HepG2 (cell line): ENCODE results near the gene VPS50. TPM values are rescaled to one million over a fixed set of nuclear protein-coding genes. Genes with fewer than 3 reads are reported as not detected.

Experiments
- ATAC-seq: fragments of 200-7000 bp; cut with Tn5 transposase; 3 replicates; pipeline ENCODE4 v1.9.1; 2020; ENCODE audit warnings: mild to moderate bottlenecking, moderate library complexity
- BruUV-seq: library from RNA; stranded (reverse); fragments of 400-500 nt; replicated peaks from 2 replicates; lab custom pipeline; 2021; lab: Mats Ljungman, UMichigan
- CTCF ChIA-PET: fragments of 300-600 bp; formaldehyde crosslinking; extraction: SDS; loops from one replicate; lab custom pipeline; 2021; ENCODE audit warnings: low total read pairs, inconsistent platforms, low intra/inter-chr PET ratio; lab: Yijun Ruan, JAX
- POLR2A ChIA-PET: fragments of 350-600 bp; sonication (Branson Sonifier 250); formaldehyde crosslinking; loops from one replicate; lab custom pipeline; 2020; ENCODE audit warnings: antibody characterized with exemption, inconsistent platforms; lab: Yijun Ruan, JAX
- DNase-seq: peaks from one replicate; pipeline ENCODE4 v3.0.0-alpha.2; 2015; ENCODE audit warnings: low spot score
- FAIRE-seq: peaks from 3 replicates; lab custom pipeline; 2011; peaks lifted over from hg19 to GRCh38; lab: Jason Lieb, UNC
- H2AFZ ChIP-seq: one replicate; pipeline ENCODE4 v1.6.1; 2011; ENCODE audit warnings: low read length, inconsistent platforms
- H3K27ac ChIP-seq: fragments of 300-600 bp; 3 replicates; pipeline ENCODE4 v1.8.0; 2011; ENCODE audit warnings: mixed run types, mild to moderate bottlenecking, mixed read lengths, low read length, inconsistent platforms; ENCODE audit not compliant: insufficient read depth; ENCODE audit errors: extremely low read length
- H3K27me3 ChIP-seq, 2 experiments: fragments of 200-600 bp in 1 of 2; 2 replicates in 1 of 2; 3 replicates in 1 of 2; pipeline versions ENCODE4 v1.6.0 to v1.8.0; 2011; ENCODE audit warnings: low read length in 2 of 2, mild to moderate bottlenecking in 2 of 2, moderate library complexity in 2 of 2, inconsistent platforms in 1 of 2; ENCODE audit not compliant: insufficient read depth in 2 of 2, control insufficient read depth in 1 of 2
- H3K36me3 ChIP-seq, 2 experiments: fragments of 200-600 bp in 1 of 2; replicated peaks in 1 of 2; 2 replicates in 1 of 2; 3 replicates in 1 of 2; pipeline versions ENCODE4 v1.5.1 to v1.8.0; 2011; ENCODE audit warnings: low read length in 2 of 2, inconsistent platforms in 1 of 2; ENCODE audit not compliant: insufficient read depth in 2 of 2, control insufficient read depth in 1 of 2
- H3K4me1 ChIP-seq: 2 replicates; pipeline ENCODE4 v1.5.1; 2012; ENCODE audit warnings: low read length, inconsistent platforms; ENCODE audit not compliant: insufficient read depth
- H3K4me2 ChIP-seq: 2 replicates; pipeline ENCODE4 v1.6.0; 2011; ENCODE audit warnings: low read depth, low read length, inconsistent platforms
- H3K4me3 ChIP-seq, 3 experiments: fragments of 200-600 bp in 1 of 3; sonication (generic), shearing (Covaris generic) in 1 of 3; replicated peaks in 1 of 3; 2 replicates each; pipeline ENCODE4 v1.5.1; 2011 to 2016; ENCODE audit warnings: low read length in 3 of 3, inconsistent platforms in 2 of 3, low read depth in 2 of 3, mild to moderate bottlenecking in 2 of 3, control low read depth in 1 of 3, mixed read lengths in 1 of 3; ENCODE audit not compliant: insufficient read depth in 1 of 3
- H3K79me2 ChIP-seq: one replicate; pipeline ENCODE4 v1.6.1; 2011; ENCODE audit warnings: low read length, inconsistent platforms; ENCODE audit not compliant: insufficient read depth
- H3K9ac ChIP-seq: 2 replicates; pipeline ENCODE4 v1.6.0; 2011; ENCODE audit warnings: mild to moderate bottlenecking, low read depth, low read length, inconsistent platforms; ENCODE audit not compliant: insufficient read depth
- H3K9me3 ChIP-seq: 2 replicates; pipeline ENCODE4 v1.5.1; 2012; ENCODE audit warnings: mild to moderate bottlenecking, low read length
- H4K20me1 ChIP-seq: 2 replicates; pipeline ENCODE4 v1.6.0; 2011; ENCODE audit warnings: inconsistent platforms, mild to moderate bottlenecking, low read length, moderate library complexity; ENCODE audit not compliant: insufficient read depth
- MAZ ChIP-seq, 2 experiments: sonication (generic) in 1 of 2; formaldehyde crosslinking in 1 of 2; IDR thresholded peaks; 2 replicates each; pipeline versions ENCODE4 v1.5.0 to v1.6.1; 2012 to 2020; ENCODE audit warnings: low read depth in 2 of 2, mild to moderate bottlenecking in 2 of 2, borderline replicate concordance in 1 of 2, improper control_type of control experiment in 1 of 2, low read length in 1 of 2, missing genetic modification reagents in 1 of 2, moderate library complexity in 1 of 2
- NFE2L1 ChIP-seq: sonication (generic); formaldehyde crosslinking; IDR thresholded peaks from 2 replicates; pipeline ENCODE4 v1.4.0; 2020; ENCODE audit warnings: missing genetic modification reagents, mild to moderate bottlenecking, borderline replicate concordance
- NFKBIZ ChIP-seq: IDR thresholded peaks from 2 replicates; pipeline ENCODE4 v1.6.1; 2018; ENCODE audit warnings: missing genetic modification reagents, missing compliant biosample characterization
- PHF8 ChIP-seq: sonication (generic); formaldehyde crosslinking; IDR thresholded peaks from 2 replicates; pipeline ENCODE4 v1.5.0; 2020; ENCODE audit warnings: missing genetic modification reagents
- POLR2G ChIP-seq: fragments of 200-400 bp; formaldehyde crosslinking; IDR thresholded peaks from 2 replicates; pipeline ENCODE4 v1.6.1; 2018; ENCODE audit warnings: mild to moderate bottlenecking, low read depth, low read length, moderate library complexity
- SOX13 ChIP-seq, 3 experiments: fragments of 450-650 bp in 1 of 3; sonication (generic) in 1 of 3; formaldehyde crosslinking in 1 of 3; IDR thresholded peaks in 2 of 3; conservative IDR thresholded peaks in 1 of 3; 2 replicates each; pipeline versions ENCODE4 v1.5.0 to v1.6.1; 2016 to 2020; ENCODE audit warnings: antibody characterized with exemption in 1 of 3, mild to moderate bottlenecking in 1 of 3, missing compliant biosample characterization in 1 of 3, missing genetic modification reagents in 1 of 3, moderate library complexity in 1 of 3
- ZMAT3 ChIP-seq: sonication (generic); formaldehyde crosslinking; conservative IDR thresholded peaks from 2 replicates; pipeline ENCODE4 v1.7.0; 2021; ENCODE audit warnings: missing genetic modification reagents
- ZNF484 ChIP-seq: sonication (generic); formaldehyde crosslinking; IDR thresholded peaks from 2 replicates; pipeline ENCODE4 v1.5.1; 2020; ENCODE audit warnings: mild to moderate bottlenecking, low read depth, missing genetic modification reagents, borderline replicate concordance
- ZNF607 ChIP-seq: sonication (generic); formaldehyde crosslinking; IDR thresholded peaks from 2 replicates; pipeline ENCODE4 v1.5.1; 2020; ENCODE audit warnings: missing genetic modification reagents, mild to moderate bottlenecking, borderline replicate concordance
- WGBS: methylation state at CpG from one replicate; pipeline ENCODE4 v1.1.6; 2017; ENCODE audit warnings: low lambda C conversion rate; 5-methylcytosine and 5-hydroxymethylcytosine counted together
- in situ Hi-C: cut with HindIII; loops from 2 replicates; pipeline ENCODE4 v1.10.0; 2017; ENCODE audit warnings: low pct_unique_long_range_greater_than_20kb; ENCODE audit not compliant: extremely low pct_ligation_motif_present
- intact Hi-C: fragments of 100-400 bp; cut with micrococcal nuclease; formaldehyde crosslinking; loops from one replicate; pipeline ENCODE4 v1.10.0; 2022; ENCODE audit not compliant: unreplicated experiment
- polyA plus RNA-seq, 8 experiments: library from polyadenylated mRNA; depleted of rRNA in 3 of 8; stranded (reverse) in 7 of 8; unstranded in 1 of 8; fragments of >200 nt; fragmentation: Illumina TruSeq in 4 of 8; extraction: Trizol in 4 of 8; gene quantifications; 2 replicates each; pipeline versions ENCODE4 v1.2.1 to v1.2.3, GENCODE V29; 2011 to 2016; ENCODE audit warnings: low read depth in 4 of 8, missing spikeins in 1 of 8, mixed read lengths in 1 of 8; ENCODE audit not compliant: insufficient read depth in 1 of 8
- total RNA-seq, 5 experiments: library from RNA; depleted of rRNA; stranded (reverse); fragments of >200 nt; fragmentation: Illumina TruSeq; extraction: Trizol; gene quantifications; 2 replicates each; pipeline ENCODE4 v1.2.3, GENCODE V29; 2016; ENCODE audit warnings: low read depth in 1 of 5
- TF ChIP-seq, protein P1 (sequence below): sonication (generic); formaldehyde crosslinking; IDR thresholded peaks from 2 replicates; pipeline ENCODE4 v1.5.0; 2020; ENCODE audit warnings: mild to moderate bottlenecking, missing genetic modification reagents
- TF ChIP-seq, protein P2 (sequence below): sonication (generic); formaldehyde crosslinking; IDR thresholded peaks from 2 replicates; pipeline ENCODE4 v1.8.0; 2022; ENCODE audit warnings: missing genetic modification reagents, low read depth, mild to moderate bottlenecking, borderline replicate concordance
- TF ChIP-seq, protein P3 (sequence below): sonication (generic); formaldehyde crosslinking; IDR thresholded peaks from 2 replicates; pipeline ENCODE4 v1.5.1; 2020; ENCODE audit warnings: missing genetic modification reagents, mild to moderate bottlenecking, borderline replicate concordance

VPS50 gene
- total and polyA plus RNA-seq, 2 of the 13 experiments (the other 11 are each of a cell fraction or from before 2014, with no cell fraction given) = 10.3 to 20.4 TPM

DNA sequence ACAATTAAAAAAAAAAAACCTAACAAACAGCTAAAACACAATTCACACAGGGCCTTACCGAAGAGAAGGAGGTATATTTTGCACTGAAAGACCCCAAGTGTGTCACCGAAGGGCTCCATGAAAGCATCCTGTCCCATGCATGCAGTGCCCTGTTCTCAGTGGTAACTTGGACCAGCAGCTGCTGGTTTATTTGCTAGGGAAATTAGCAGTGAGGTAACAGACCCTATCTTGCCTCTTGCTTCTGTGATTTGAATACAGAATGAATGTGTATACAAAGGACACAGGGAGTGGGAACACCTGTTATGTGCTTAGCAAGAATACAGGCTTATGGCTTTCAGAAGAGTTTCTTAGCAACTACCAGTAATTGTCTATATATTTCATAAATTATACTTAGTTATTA is 5.9 kb upstream of the VPS50 start, which contains the start of gene HEPACAM2:
Gene HEPACAM2, minus strand, starts transcription at position 160 of the 400 bp plus-strand sequence.
- 5% methylated on average over 2 of the region's 2 CpGs for WGBS
- H3K27ac ChIP-seq = no peak within 1 kb of the TSS
- H3K4me3 ChIP-seq = no peak within 1 kb of the TSS
- H3K9me3 ChIP-seq = no peaks in the 10 kb centered on the region
- no peaks in the 10 kb centered on the region for H3K36me3 ChIP-seq
- ATAC-seq = no peak
- intact Hi-C loops (loop anchor here (5.0 kb wide), 1 partner anchor 344 kb away; no protein-coding TSS in a partner anchor), in situ Hi-C loops (no loop called here)
- H3K9ac ChIP-seq = no peak within 1 kb of the TSS
- no peak for FAIRE-seq
- no peaks in the 10 kb centered on the region; a peak in 1 of 5 replicates for H3K27me3 ChIP-seq
- ChIA-PET CTCF (no interaction called here), POLR2A (no interaction called here)
- TF ChIP-seq, protein P1, sequence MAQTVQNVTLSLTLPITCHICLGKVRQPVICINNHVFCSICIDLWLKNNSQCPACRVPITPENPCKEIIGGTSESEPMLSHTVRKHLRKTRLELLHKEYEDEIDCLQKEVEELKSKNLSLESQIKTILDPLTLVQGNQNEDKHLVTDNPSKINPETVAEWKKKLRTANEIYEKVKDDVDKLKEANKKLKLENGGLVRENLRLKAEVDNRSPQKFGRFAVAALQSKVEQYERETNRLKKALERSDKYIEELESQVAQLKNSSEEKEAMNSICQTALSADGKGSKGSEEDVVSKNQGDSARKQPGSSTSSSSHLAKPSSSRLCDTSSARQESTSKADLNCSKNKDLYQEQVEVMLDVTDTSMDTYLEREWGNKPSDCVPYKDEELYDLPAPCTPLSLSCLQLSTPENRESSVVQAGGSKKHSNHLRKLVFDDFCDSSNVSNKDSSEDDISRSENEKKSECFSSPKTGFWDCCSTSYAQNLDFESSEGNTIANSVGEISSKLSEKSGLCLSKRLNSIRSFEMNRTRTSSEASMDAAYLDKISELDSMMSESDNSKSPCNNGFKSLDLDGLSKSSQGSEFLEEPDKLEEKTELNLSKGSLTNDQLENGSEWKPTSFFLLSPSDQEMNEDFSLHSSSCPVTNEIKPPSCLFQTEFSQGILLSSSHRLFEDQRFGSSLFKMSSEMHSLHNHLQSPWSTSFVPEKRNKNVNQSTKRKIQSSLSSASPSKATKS (CRISPR knock-in tag) = no peak
- TF ChIP-seq POLR2G (no peak), ZNF607 (CRISPR knock-in tag) (no peak), PHF8 (CRISPR knock-in tag) (no peak), NFE2L1 (CRISPR knock-in tag) (no peak), ZMAT3 (CRISPR knock-in tag) (no peak), MAZ (IDR thresholded peaks at IDR 0.05; ENCODE audit: borderline replicate concordance, low read depth, low read length) (no peak), MAZ (CRISPR knock-in tag; IDR thresholded peaks at IDR 0.05; ENCODE audit: low read depth) (no peak), ZNF484 (CRISPR knock-in tag) (no peak), NFKBIZ (CRISPR knock-in tag) (no peak), SOX13 (IDR thresholded peaks at IDR 0.05) (no peak), SOX13 (CRISPR knock-in tag; conservative IDR thresholded peaks at IDR 0.05 in 1 of 2, IDR thresholded peaks at IDR 0.05 in 1 of 2) (no peak)
- TF ChIP-seq, protein P2, sequence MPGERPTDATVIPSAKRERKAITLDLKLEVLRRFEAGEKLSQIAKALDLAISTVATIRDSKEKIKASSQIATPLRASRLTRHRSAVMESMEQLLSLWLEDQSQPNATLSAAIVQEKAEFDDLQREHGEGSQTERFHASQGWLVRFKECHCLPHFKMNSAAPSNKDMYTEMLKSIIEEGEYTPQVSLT (CRISPR knock-in tag) = no peak
- TF ChIP-seq, protein P3, sequence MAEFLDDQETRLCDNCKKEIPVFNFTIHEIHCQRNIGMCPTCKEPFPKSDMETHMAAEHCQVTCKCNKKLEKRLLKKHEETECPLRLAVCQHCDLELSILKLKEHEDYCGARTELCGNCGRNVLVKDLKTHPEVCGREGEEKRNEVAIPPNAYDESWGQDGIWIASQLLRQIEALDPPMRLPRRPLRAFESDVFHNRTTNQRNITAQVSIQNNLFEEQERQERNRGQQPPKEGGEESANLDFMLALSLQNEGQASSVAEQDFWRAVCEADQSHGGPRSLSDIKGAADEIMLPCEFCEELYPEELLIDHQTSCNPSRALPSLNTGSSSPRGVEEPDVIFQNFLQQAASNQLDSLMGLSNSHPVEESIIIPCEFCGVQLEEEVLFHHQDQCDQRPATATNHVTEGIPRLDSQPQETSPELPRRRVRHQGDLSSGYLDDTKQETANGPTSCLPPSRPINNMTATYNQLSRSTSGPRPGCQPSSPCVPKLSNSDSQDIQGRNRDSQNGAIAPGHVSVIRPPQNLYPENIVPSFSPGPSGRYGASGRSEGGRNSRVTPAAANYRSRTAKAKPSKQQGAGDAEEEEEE = no peak
- H2AFZ ChIP-seq = no peak within 1 kb of the TSS
- no TSS peak for BruUV-seq
- no peaks in the 10 kb centered on the region for H3K4me1 ChIP-seq
- H4K20me1 ChIP-seq = no peaks in the 10 kb centered on the region; the same call in 1 of the 2 replicates
- DNase-seq = no peak
- no peak within 1 kb of the TSS for H3K4me2 ChIP-seq
- H3K79me2 ChIP-seq = no peaks in the 10 kb centered on the region
